H9 (cell line): Measurements from ENCODE around the gene ATG9B. TPM values are rescaled to one million over a fixed set of nuclear protein-coding genes. Genes with fewer than 3 reads are reported as not detected.

Experiments
- DNase-seq: peaks from one replicate; pipeline ENCODE4 v3.0.0-alpha.2; 2017
- H2AFZ ChIP-seq: one replicate; pipeline ENCODE4 v1.6.1; 2013; ENCODE audit warnings: mild to moderate bottlenecking, low read length, control low read depth, moderate library complexity
- H2AK5ac ChIP-seq: 2 replicates; pipeline ENCODE4 v1.6.1; 2013; ENCODE audit warnings: low read length, control low read depth, mixed read lengths; ENCODE audit not compliant: insufficient read length
- H2BK120ac ChIP-seq: one replicate; pipeline ENCODE4 v1.6.1; 2013; ENCODE audit warnings: low read depth, mild to moderate bottlenecking, low read length, control low read depth, inconsistent platforms; ENCODE audit not compliant: poor library complexity, severe bottlenecking
- H2BK12ac ChIP-seq: 2 replicates; pipeline ENCODE4 v1.6.1; 2013; ENCODE audit warnings: low read length, control low read depth, mixed read lengths, low read depth; ENCODE audit not compliant: insufficient read length
- H2BK15ac ChIP-seq: 2 replicates; pipeline ENCODE4 v1.6.1; 2013; ENCODE audit warnings: low read depth, low read length, control low read depth
- H2BK20ac ChIP-seq: one replicate; pipeline ENCODE4 v1.6.1; 2013; ENCODE audit warnings: low read depth, mild to moderate bottlenecking, low read length, control low read depth, inconsistent platforms; ENCODE audit not compliant: poor library complexity, severe bottlenecking
- H2BK5ac ChIP-seq: 2 replicates; pipeline ENCODE4 v1.6.1; 2013; ENCODE audit warnings: low read length, control low read depth, mixed read lengths; ENCODE audit not compliant: insufficient read length
- H3K14ac ChIP-seq: 2 replicates; pipeline ENCODE4 v1.6.1; 2013; ENCODE audit warnings: low read length, control low read depth; ENCODE audit not compliant: insufficient read depth
- H3K18ac ChIP-seq: 2 replicates; pipeline ENCODE4 v1.6.1; 2013; ENCODE audit warnings: low read depth, mild to moderate bottlenecking, mixed read lengths, low read length, control low read depth; ENCODE audit not compliant: insufficient read length
- H3K23ac ChIP-seq: 2 replicates; pipeline ENCODE4 v1.6.1; 2013; ENCODE audit warnings: low read length, control low read depth, mixed read lengths, low read depth; ENCODE audit not compliant: insufficient read length
- H3K23me2 ChIP-seq: 2 replicates; pipeline ENCODE4 v1.6.1; 2013; ENCODE audit warnings: low read depth, mild to moderate bottlenecking, mixed read lengths, low read length, control low read depth; ENCODE audit not compliant: insufficient read length, poor library complexity, severe bottlenecking
- H3K27ac ChIP-seq: 2 replicates; pipeline ENCODE4 v1.5.1; 2013; ENCODE audit warnings: low read length, control low read depth, mixed read lengths, low read depth; ENCODE audit not compliant: insufficient read length
- H3K27me3 ChIP-seq: 2 replicates; pipeline ENCODE4 v1.6.1; 2013; ENCODE audit warnings: low read length, control low read depth, inconsistent platforms; ENCODE audit not compliant: insufficient read depth
- H3K4ac ChIP-seq: 2 replicates; pipeline ENCODE4 v1.6.1; 2013; ENCODE audit warnings: low read depth, mild to moderate bottlenecking, control low read depth, inconsistent platforms, low read length, moderate library complexity
- H3K4me1 ChIP-seq: 2 replicates; pipeline ENCODE4 v1.6.1; 2013; ENCODE audit warnings: low read length, control low read depth, inconsistent platforms; ENCODE audit not compliant: insufficient read depth
- H3K4me2 ChIP-seq: 2 replicates; pipeline ENCODE4 v1.6.1; 2013; ENCODE audit warnings: low read length, control low read depth, mixed read lengths; ENCODE audit not compliant: insufficient read length, insufficient read depth
- H3K56ac ChIP-seq: 2 replicates; pipeline ENCODE4 v1.6.1; 2013; ENCODE audit warnings: low read depth, mild to moderate bottlenecking, mixed read lengths, low read length, control low read depth; ENCODE audit not compliant: insufficient read length
- H3K79me1 ChIP-seq: 2 replicates; pipeline ENCODE4 v1.6.1; 2013; ENCODE audit warnings: low read depth, mild to moderate bottlenecking, moderate library complexity, low read length, control low read depth, inconsistent platforms; ENCODE audit not compliant: insufficient read depth, poor library complexity, severe bottlenecking
- H3K79me2 ChIP-seq: 2 replicates; pipeline ENCODE4 v1.6.1; 2013; ENCODE audit warnings: low read length, control low read depth, inconsistent platforms; ENCODE audit not compliant: insufficient read depth
- H3K9ac ChIP-seq: 2 replicates; pipeline ENCODE4 v1.6.1; 2013; ENCODE audit warnings: low read length, control low read depth, mixed read lengths; ENCODE audit not compliant: insufficient read length; ENCODE audit errors: extremely low read depth
- H3K9me3 ChIP-seq: one replicate; pipeline ENCODE4 v1.6.1; 2013; ENCODE audit warnings: low read depth, low read length, inconsistent platforms; ENCODE audit not compliant: control insufficient read depth
- H3T11ph ChIP-seq: one replicate; pipeline ENCODE4 v1.6.1; 2013; ENCODE audit warnings: mild to moderate bottlenecking, low read length, control low read depth, inconsistent platforms
- H4K20me1 ChIP-seq: one replicate; pipeline ENCODE4 v1.6.1; 2013; ENCODE audit not compliant: control insufficient read depth, insufficient read length, insufficient read depth
- H4K5ac ChIP-seq: 2 replicates; pipeline ENCODE4 v1.6.1; 2013; ENCODE audit warnings: low read depth, mild to moderate bottlenecking, mixed read lengths, low read length, control low read depth; ENCODE audit not compliant: insufficient read length
- H4K8ac ChIP-seq: replicated peaks from 2 replicates; pipeline ENCODE4 v1.6.1; 2013; ENCODE audit warnings: low read length, control low read depth, mixed read lengths, low read depth; ENCODE audit not compliant: insufficient read length
- H4K91ac ChIP-seq: 2 replicates; pipeline ENCODE4 v1.6.1; 2013; ENCODE audit warnings: low read depth, mild to moderate bottlenecking, moderate library complexity, mixed read lengths, low read length, control low read depth; ENCODE audit not compliant: insufficient read length
- H3K27ac Mint-ChIP-seq, 3 experiments: 2 replicates in 2 of 3; 3 replicates in 1 of 3; pipeline ENCODE4 v1.8.0; 2020 to 2021; ENCODE audit warnings: mixed read lengths in 3 of 3, mild to moderate bottlenecking in 1 of 3, moderate library complexity in 1 of 3
- H3K27me3 Mint-ChIP-seq: 2 replicates; pipeline ENCODE4 v1.8.0; 2021; ENCODE audit warnings: low read depth, mild to moderate bottlenecking, moderate library complexity, mixed read lengths
- H3K36me3 Mint-ChIP-seq, 3 experiments: 2 replicates in 2 of 3; 3 replicates in 1 of 3; pipeline ENCODE4 v1.8.0; 2020 to 2021; ENCODE audit warnings: low read depth in 3 of 3, mixed read lengths in 3 of 3; ENCODE audit not compliant: insufficient read depth in 1 of 3
- H3K4me1 Mint-ChIP-seq, 2 experiments: 2 replicates each; pipeline ENCODE4 v1.8.0; 2020; ENCODE audit warnings: mixed read lengths in 2 of 2
- H3K4me3 Mint-ChIP-seq, 2 experiments: 2 replicates in 1 of 2; 3 replicates in 1 of 2; pipeline ENCODE4 v1.8.0; 2020 to 2021; ENCODE audit warnings: mild to moderate bottlenecking in 2 of 2, mixed read lengths in 2 of 2, moderate library complexity in 1 of 2
- H3K9me3 Mint-ChIP-seq, 2 experiments: 2 replicates in 1 of 2; 3 replicates in 1 of 2; pipeline ENCODE4 v1.8.0; 2020; ENCODE audit warnings: mild to moderate bottlenecking in 2 of 2, mixed read lengths in 2 of 2, moderate library complexity in 1 of 2
- CTCF ChIP-seq: fragments of 200-600 bp; sonication (generic); conservative IDR thresholded peaks from 3 replicates; pipeline ENCODE4 v1.8.0; 2021; ENCODE audit warnings: antibody characterized with exemption, mild to moderate bottlenecking
- WGBS: extraction: QIAGEN DNeasy Blood & Tissue Kit; methylation state at CpG from one replicate; pipeline ENCODE4 v1.1.7; 2013; ENCODE audit warnings: missing lambda C conversion rate, low lambda C conversion rate, mixed read lengths; ENCODE audit not compliant: insufficient read length; ENCODE audit errors: extremely low coverage; 5-methylcytosine and 5-hydroxymethylcytosine counted together
- total RNA-seq: library from RNA; stranded (reverse); gene quantifications from 2 replicates; pipeline ENCODE4 v1.2.1, GENCODE V29; 2021

The ATG9B gene
- total RNA-seq, 1 experiment from 2014 or later, result 1.5 TPM

GRCh38 chr7:150973571-150974451 lies 50.5 kb downstream of the ATG9B start:
- Histone ChIP-seq H4K8ac (no peak overlapping the region), H3K18ac (no peak overlapping the region), H3K9ac (no peak overlapping the region), H2BK12ac (no peak overlapping the region), H3K14ac (no peak overlapping the region; the same call in 1 of the 2 replicates), H4K5ac (no peak overlapping the region), H3K4ac (no peak overlapping the region), H3K23ac (no peak overlapping the region), H2AFZ (no peak overlapping the region), H4K91ac (no peak overlapping the region), H4K20me1 (no peaks in the 10 kb centered on the region), H3K79me1 (no peaks in the 10 kb centered on the region), H2AK5ac (no peak overlapping the region), H3K4me2 (peak overlapping the region; percentile 75), H3K56ac (no peak overlapping the region), H2BK20ac (no peak overlapping the region), H3K23me2 (peaks cover 14% of the 10 kb centered on the region), H3K9me3 (no peaks in the 10 kb centered on the region), H3K27me3 (peaks cover 7% of the 10 kb centered on the region; the same call in 1 of the 2 replicates), H3T11ph (no peak overlapping the region), H2BK120ac (no peak overlapping the region), H2BK5ac (no peak overlapping the region), H3K27ac (no peak overlapping the region), H3K79me2 (no peaks in the 10 kb centered on the region), H3K4me1 (peaks cover 5% of the 10 kb centered on the region; the same call in 1 of the 2 replicates), H2BK15ac (no peak overlapping the region)
- Mint-ChIP-seq H3K9me3 (no peaks in the 10 kb centered on the region; a peak in 2 of 5 replicates), H3K27ac (no peak overlapping the region), H3K4me1 (peaks cover 47 to 64% of the 10 kb centered on the region in 2 experiments), H3K36me3 (peaks cover 0 to 3% (median 0%) of the 10 kb centered on the region in 3 experiments; a peak in 3 of 7 replicates), H3K4me3 (peak overlapping the region; percentile 72 to 82), H3K27me3 (peaks cover 54% of the 10 kb centered on the region)
- peak; percentile 73 for DNase-seq
- no CpG with 5 or more reads among the region's 27 CpGs for WGBS
- TF ChIP-seq CTCF, result no peak
